ENCODE results near the gene EEF1G. TPM values are rescaled to one million over a fixed set of nuclear protein-coding genes. Genes with fewer than 3 reads are reported as not detected.

The EEF1G gene
- total RNA-seq (2021; ENCODE audit: unreplicated experiment) (1,119 TPM), Bru-seq, nascent RNA (percentile 95 among the genes with signal in this experiment), BruChase-seq, experiment 1, labeled RNA remaining after a 2-hour chase (percentile 80 among the genes with signal in this experiment), BruChase-seq, experiment 2, labeled RNA remaining after a 6-hour chase (percentile 89 among the genes with signal in this experiment)
- 1,553 TPM for polyA plus RNA-seq (2012; ENCODE audit: insufficient read length)
- long read RNA-seq, transcript EEF1G-203 (9 exons, 2,496 nt) = minor isoform, 45 of 1,531 reads
- long read RNA-seq, transcript EEF1G-201 (10 exons, 1,523 nt) = major isoform, 1,373 of 1,531 reads
- long read RNA-seq, partial matches to known transcripts = 84 of 1,531 reads
- long read RNA-seq, other reads (novel, unspliced or antisense) = 29 of 1,531 reads

DNA sequence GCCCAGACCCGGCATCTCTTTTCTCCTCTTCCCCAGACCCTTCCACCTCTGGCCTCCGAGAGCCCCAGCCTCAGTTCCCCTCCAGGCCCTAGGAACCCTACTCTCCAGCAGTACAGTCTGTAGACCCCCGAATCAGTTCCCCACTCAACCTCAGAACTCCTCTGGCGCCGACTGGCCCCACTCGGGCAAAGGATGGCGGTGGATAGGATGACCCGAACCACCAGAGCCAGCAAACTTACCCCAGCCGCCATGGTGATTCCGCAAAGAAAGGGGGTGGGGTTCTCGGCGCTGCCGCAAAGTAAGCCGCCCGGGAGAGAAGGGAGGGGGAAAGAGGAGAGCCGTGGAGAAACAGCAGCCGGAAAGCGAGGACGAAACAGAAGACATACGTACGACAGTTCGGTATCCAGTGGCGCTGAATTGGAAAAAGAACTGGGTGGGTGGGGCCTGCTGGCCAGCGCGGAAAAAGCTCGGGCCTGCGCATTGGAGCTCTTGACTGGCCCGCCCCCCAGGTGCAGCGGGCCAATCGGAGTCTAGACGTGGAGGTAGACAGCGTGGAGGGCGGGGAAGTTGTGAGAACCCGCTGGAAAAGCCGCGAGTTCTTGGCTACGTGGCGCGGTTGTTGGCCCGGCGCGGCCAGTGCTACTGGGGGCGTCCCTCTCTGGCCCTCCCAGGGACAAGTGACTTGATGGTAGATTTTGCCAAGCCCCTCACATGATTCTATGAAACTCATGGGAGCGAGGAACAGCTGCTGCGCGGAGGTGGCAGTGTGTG, at the start of gene EEF1G:
EEF1G (minus strand) TSS at position 300 of the 771 bp plus-strand sequence; CDS start at position 251, 49 bp downstream.
- intact Hi-C loops (cut with micrococcal nuclease; ENCODE audit: unreplicated experiment) = no loop called here
- Histone ChIP-seq H3K4me3 (ENCODE audit: low read depth in 2 of 2, low read length in 2 of 2) (peak within 1 kb of the TSS; percentile 98 to 100), H3K9me3 (ENCODE audit: control insufficient read depth, insufficient read depth, low read depth, low read length) (no peaks in the 10 kb centered on the region), H3K4me1 (ENCODE audit: control insufficient read depth, insufficient read depth, low read length) (peaks cover 42% of the 10 kb centered on the region), H3K36me3 (ENCODE audit: control insufficient read depth, insufficient read depth, low read length) (peaks cover 33% of the 10 kb centered on the region), H3K27me3 (ENCODE audit: control insufficient read depth, insufficient read depth, low read length) (no peaks in the 10 kb centered on the region), H3K27ac (ENCODE audit: low read length) (peak within 1 kb of the TSS; percentile 99)
- ChIA-PET CTCF (interaction anchor here (1.0 kb wide), 3 partner anchors 13 to 149 kb away, joined by 4 to 7 read pairs (median 4); partner anchors contain the start of gene TUT1), POLR2A (interaction anchor here (1.0 kb wide), 3 partner anchors 17 to 27 kb away, joined by 3 to 9 read pairs (median 7); partner anchors contain the start of gene AHNAK)
- TF ChIP-seq, protein P1, sequence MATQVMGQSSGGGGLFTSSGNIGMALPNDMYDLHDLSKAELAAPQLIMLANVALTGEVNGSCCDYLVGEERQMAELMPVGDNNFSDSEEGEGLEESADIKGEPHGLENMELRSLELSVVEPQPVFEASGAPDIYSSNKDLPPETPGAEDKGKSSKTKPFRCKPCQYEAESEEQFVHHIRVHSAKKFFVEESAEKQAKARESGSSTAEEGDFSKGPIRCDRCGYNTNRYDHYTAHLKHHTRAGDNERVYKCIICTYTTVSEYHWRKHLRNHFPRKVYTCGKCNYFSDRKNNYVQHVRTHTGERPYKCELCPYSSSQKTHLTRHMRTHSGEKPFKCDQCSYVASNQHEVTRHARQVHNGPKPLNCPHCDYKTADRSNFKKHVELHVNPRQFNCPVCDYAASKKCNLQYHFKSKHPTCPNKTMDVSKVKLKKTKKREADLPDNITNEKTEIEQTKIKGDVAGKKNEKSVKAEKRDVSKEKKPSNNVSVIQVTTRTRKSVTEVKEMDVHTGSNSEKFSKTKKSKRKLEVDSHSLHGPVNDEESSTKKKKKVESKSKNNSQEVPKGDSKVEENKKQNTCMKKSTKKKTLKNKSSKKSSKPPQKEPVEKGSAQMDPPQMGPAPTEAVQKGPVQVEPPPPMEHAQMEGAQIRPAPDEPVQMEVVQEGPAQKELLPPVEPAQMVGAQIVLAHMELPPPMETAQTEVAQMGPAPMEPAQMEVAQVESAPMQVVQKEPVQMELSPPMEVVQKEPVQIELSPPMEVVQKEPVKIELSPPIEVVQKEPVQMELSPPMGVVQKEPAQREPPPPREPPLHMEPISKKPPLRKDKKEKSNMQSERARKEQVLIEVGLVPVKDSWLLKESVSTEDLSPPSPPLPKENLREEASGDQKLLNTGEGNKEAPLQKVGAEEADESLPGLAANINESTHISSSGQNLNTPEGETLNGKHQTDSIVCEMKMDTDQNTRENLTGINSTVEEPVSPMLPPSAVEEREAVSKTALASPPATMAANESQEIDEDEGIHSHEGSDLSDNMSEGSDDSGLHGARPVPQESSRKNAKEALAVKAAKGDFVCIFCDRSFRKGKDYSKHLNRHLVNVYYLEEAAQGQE (IDR thresholded peaks at IDR 0.05; ENCODE audit: insufficient read depth in 1 of 2, low read depth in 2 of 2, low read length in 1 of 2) = peak in 1 of 2 experiments; percentile 48; a peak in 2 of 4 replicates
- TF ChIP-seq CTCF (IDR thresholded peaks at IDR 0.05) (no peak), TCF7L2 (IDR thresholded peaks at IDR 0.05; ENCODE audit: low read depth, low read length) (no peak), SIN3A (IDR thresholded peaks at IDR 0.05; ENCODE audit: borderline replicate concordance, insufficient read depth, low read depth, low read length) (0 out of 2 replicates have a peak, but pooled peaks have one; percentile 60), POLR2AphosphoS5 (IDR thresholded peaks at IDR 0.05; ENCODE audit: low read depth, low read length) (peak; percentile 93)
- no TSS peak for BruUV-seq (replicated peaks)
- DNase-seq (ENCODE audit: low read depth, low spot score) (peak; percentile 98), ATAC-seq (peak; percentile 93)
- in situ Hi-C loops (cut with HindIII; ENCODE audit: low pct_unique_long_range_greater_than_20kb, low sequenced_read_pairs) = no loop called here

- in situ Hi-C loops (cut with HindIII; ENCODE audit: low pct_unique_long_range_greater_than_20kb, low sequenced_read_pairs) (no loop called here), intact Hi-C loops (cut with micrococcal nuclease; ENCODE audit: unreplicated experiment) (no loop called here)
- no TSS peak for BruUV-seq (replicated peaks)
- CTCF ChIA-PET = interaction anchor here (0.7 kb wide), 1 partner anchor 230 kb away, joined by 3 read pairs; no protein-coding TSS in a partner anchor
- Histone ChIP-seq H3K9me3 (ENCODE audit: control insufficient read depth, insufficient read depth, low read depth, low read length) (no peaks in the 10 kb centered on the region), H3K4me1 (ENCODE audit: control insufficient read depth, insufficient read depth, low read length) (peaks cover 14% of the 10 kb centered on the region), H3K27me3 (ENCODE audit: control insufficient read depth, insufficient read depth, low read length) (no peaks in the 10 kb centered on the region), H3K4me3 (ENCODE audit: low read depth in 2 of 2, low read length in 2 of 2) (peak overlapping the region; percentile 39 to 94; a peak in 3 of 4 replicates), H3K36me3 (ENCODE audit: control insufficient read depth, insufficient read depth, low read length) (peaks cover 12% of the 10 kb centered on the region; the same call in 1 of the 2 replicates), H3K27ac (ENCODE audit: low read length) (peak overlapping the region; percentile 97)
- DNase-seq (ENCODE audit: low read depth, low spot score) (no peak), ATAC-seq (no peak; the same call in 1 of the 2 replicates)
- POLR2A ChIA-PET = interaction anchor here (0.6 to 0.8 kb wide), 3 partner anchors 23 to 62 kb away, joined by 4 to 8 read pairs (median 5); no protein-coding TSS in a partner anchor
- TF ChIP-seq TCF7L2 (IDR thresholded peaks at IDR 0.05; ENCODE audit: low read depth, low read length) (no peak), CTCF (IDR thresholded peaks at IDR 0.05) (no peak), POLR2AphosphoS5 (IDR thresholded peaks at IDR 0.05; ENCODE audit: low read depth, low read length) (no peak), SIN3A (IDR thresholded peaks at IDR 0.05; ENCODE audit: borderline replicate concordance, insufficient read depth, low read depth, low read length) (no peak)
- TF ChIP-seq, protein P1 (IDR thresholded peaks at IDR 0.05; ENCODE audit: insufficient read depth in 1 of 2, low read depth in 2 of 2, low read length in 1 of 2) = no peak
Measured at GRCh38 chr11:62622476-62623089, 48.9 kb upstream of the EEF1G start.
